Measurements from ENCODE around the gene PIK3R1. TPM values are rescaled to one million over a fixed set of nuclear protein-coding genes. Genes with fewer than 3 reads are reported as not detected.

Gene PIK3R1
- total and polyA plus RNA-seq, 4 donors: 22.6 to 123 (median 47.3) TPM

DNA sequence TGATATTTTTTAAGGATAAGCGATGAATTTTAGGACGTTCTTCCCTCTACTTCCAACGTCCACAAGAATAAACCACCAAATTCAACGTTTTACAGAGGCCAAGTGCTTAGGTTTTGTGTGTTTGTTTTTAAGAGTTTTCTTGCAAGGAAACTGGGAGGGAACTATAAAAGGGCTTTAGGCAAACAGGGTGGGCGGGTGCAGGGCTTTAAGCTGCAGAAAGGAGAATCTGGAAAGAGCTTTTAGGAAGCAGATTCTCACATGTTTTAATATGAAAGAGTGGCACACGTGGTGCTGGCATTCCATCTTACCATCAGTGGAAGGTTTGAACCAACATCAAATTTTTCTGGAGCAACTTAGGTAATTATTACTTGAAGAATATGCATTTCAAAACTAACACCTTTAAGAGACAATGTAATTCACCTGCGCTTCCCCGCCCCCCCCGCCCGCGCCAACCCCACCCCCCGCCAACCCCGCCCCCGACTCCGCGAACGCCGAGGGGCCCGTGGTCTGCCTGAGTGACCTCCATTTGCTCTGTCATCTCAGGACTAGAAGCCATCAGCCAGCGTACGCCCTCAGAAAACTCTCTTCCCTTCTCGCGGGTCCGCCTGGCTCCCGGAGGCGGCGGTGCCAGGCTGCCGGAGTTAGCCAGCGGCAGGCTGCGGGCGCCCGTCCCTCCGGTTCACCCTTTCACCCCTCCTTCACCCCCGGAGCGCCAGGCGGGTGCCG is 911 bp upstream of the PIK3R1 start:
- TF ChIP-seq RXRA (IDR thresholded peaks at IDR 0.05) (no peak), SP1 (IDR thresholded peaks at IDR 0.05) (no peak), YY1 (IDR thresholded peaks at IDR 0.05) (no peak), JUND (IDR thresholded peaks at IDR 0.05) (no peak), NR2F2 (IDR thresholded peaks at IDR 0.05) (no peak)
- TF ChIP-seq, protein P1, sequence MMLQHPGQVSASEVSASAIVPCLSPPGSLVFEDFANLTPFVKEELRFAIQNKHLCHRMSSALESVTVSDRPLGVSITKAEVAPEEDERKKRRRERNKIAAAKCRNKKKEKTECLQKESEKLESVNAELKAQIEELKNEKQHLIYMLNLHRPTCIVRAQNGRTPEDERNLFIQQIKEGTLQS (IDR thresholded peaks at IDR 0.05): no peak
- H3K27ac ChIP-seq (ENCODE audit: low read depth in 1 of 2, low read length in 2 of 2): peak overlapping the region; percentile 94 to 99
- H3K36me3 ChIP-seq (ENCODE audit: control insufficient read depth in 4 of 4, insufficient read depth in 3 of 4, low read depth in 1 of 4, low read length in 3 of 4): no peaks in the 10 kb centered on the region
- peak overlapping the region; percentile 38 to 99 for H3K9ac ChIP-seq (ENCODE audit: low read depth in 1 of 2, low read length in 2 of 2)
- 2% methylated on average over 37 of the region's 37 CpGs for WGBS
- peaks cover 0 to 3% (median 0%) of the 10 kb centered on the region in 4 donors for H3K9me3 ChIP-seq (ENCODE audit: control insufficient read depth in 4 of 4, low read length in 3 of 4)
- no peaks in the 10 kb centered on the region for H3K27me3 ChIP-seq (ENCODE audit: control insufficient read depth in 4 of 4, insufficient read depth in 4 of 4, low read length in 3 of 4)
- H3K4me3 ChIP-seq (ENCODE audit: low read depth in 1 of 3, low read length in 3 of 3): peak overlapping the region; percentile 59 to 95 (median 95)
- no peak for DNase-seq (ENCODE audit: low spot score)
- peaks cover 3 to 24% (median 11%) of the 10 kb centered on the region in 4 donors for H3K4me1 ChIP-seq (ENCODE audit: control insufficient read depth in 4 of 4, insufficient read depth in 4 of 4, low read length in 3 of 4)

DNA sequence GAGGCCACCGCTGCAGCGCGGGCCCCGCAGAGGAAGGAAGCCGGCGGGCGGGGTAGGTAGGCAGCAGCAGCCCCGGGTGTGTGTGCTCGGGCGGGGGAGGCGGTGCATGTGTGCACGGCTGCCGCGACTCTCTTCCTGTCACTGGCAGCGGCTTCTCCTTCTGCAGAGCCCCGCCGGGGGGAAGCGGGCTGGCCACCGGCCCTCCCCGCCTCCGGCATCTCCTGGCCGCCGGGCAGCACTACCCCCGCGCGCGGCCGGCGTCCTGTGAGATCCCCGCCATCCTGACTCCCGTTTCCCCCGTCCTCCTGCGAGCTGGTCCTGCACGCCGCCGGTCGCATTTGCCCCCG is 315 bp downstream of the PIK3R1 start:
- peaks cover 3 to 35% (median 16%) of the 10 kb centered on the region in 4 donors for H3K4me1 ChIP-seq (ENCODE audit: control insufficient read depth in 4 of 4, insufficient read depth in 4 of 4, low read length in 3 of 4)
- H3K9me3 ChIP-seq (ENCODE audit: control insufficient read depth in 4 of 4, low read length in 3 of 4): peaks cover 0 to 1% (median under 1%) of the 10 kb centered on the region in 4 donors
- peak overlapping the region; percentile 95 to 97 (median 95) for H3K4me3 ChIP-seq (ENCODE audit: low read depth in 1 of 3, low read length in 3 of 3)
- no peak for DNase-seq (ENCODE audit: low spot score)
- H3K36me3 ChIP-seq (ENCODE audit: control insufficient read depth in 4 of 4, insufficient read depth in 3 of 4, low read depth in 1 of 4, low read length in 3 of 4): no peaks in the 10 kb centered on the region
- TF ChIP-seq, protein P2, sequence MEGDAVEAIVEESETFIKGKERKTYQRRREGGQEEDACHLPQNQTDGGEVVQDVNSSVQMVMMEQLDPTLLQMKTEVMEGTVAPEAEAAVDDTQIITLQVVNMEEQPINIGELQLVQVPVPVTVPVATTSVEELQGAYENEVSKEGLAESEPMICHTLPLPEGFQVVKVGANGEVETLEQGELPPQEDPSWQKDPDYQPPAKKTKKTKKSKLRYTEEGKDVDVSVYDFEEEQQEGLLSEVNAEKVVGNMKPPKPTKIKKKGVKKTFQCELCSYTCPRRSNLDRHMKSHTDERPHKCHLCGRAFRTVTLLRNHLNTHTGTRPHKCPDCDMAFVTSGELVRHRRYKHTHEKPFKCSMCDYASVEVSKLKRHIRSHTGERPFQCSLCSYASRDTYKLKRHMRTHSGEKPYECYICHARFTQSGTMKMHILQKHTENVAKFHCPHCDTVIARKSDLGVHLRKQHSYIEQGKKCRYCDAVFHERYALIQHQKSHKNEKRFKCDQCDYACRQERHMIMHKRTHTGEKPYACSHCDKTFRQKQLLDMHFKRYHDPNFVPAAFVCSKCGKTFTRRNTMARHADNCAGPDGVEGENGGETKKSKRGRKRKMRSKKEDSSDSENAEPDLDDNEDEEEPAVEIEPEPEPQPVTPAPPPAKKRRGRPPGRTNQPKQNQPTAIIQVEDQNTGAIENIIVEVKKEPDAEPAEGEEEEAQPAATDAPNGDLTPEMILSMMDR (IDR thresholded peaks at IDR 0.05; ENCODE audit: low read depth, low read length, missing input control): no peak
- no peak for TF ChIP-seq HNF4G (IDR thresholded peaks at IDR 0.05)
- TF ChIP-seq JUND (IDR thresholded peaks at IDR 0.05): no peak
- TF ChIP-seq NR2F2 (IDR thresholded peaks at IDR 0.05): no peak
- TF ChIP-seq, protein P1 (IDR thresholded peaks at IDR 0.05): no peak
- TF ChIP-seq TAF1 (conservative IDR thresholded peaks at IDR 0.05): no peak
- TF ChIP-seq, protein P3, sequence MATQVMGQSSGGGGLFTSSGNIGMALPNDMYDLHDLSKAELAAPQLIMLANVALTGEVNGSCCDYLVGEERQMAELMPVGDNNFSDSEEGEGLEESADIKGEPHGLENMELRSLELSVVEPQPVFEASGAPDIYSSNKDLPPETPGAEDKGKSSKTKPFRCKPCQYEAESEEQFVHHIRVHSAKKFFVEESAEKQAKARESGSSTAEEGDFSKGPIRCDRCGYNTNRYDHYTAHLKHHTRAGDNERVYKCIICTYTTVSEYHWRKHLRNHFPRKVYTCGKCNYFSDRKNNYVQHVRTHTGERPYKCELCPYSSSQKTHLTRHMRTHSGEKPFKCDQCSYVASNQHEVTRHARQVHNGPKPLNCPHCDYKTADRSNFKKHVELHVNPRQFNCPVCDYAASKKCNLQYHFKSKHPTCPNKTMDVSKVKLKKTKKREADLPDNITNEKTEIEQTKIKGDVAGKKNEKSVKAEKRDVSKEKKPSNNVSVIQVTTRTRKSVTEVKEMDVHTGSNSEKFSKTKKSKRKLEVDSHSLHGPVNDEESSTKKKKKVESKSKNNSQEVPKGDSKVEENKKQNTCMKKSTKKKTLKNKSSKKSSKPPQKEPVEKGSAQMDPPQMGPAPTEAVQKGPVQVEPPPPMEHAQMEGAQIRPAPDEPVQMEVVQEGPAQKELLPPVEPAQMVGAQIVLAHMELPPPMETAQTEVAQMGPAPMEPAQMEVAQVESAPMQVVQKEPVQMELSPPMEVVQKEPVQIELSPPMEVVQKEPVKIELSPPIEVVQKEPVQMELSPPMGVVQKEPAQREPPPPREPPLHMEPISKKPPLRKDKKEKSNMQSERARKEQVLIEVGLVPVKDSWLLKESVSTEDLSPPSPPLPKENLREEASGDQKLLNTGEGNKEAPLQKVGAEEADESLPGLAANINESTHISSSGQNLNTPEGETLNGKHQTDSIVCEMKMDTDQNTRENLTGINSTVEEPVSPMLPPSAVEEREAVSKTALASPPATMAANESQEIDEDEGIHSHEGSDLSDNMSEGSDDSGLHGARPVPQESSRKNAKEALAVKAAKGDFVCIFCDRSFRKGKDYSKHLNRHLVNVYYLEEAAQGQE (IDR thresholded peaks at IDR 0.05): no peak
- no peak for TF ChIP-seq FOXA1 (IDR thresholded peaks at IDR 0.05)
- TF ChIP-seq SP1 (IDR thresholded peaks at IDR 0.05): no peak
- TF ChIP-seq YY1 (IDR thresholded peaks at IDR 0.05): no peak
- TF ChIP-seq RAD21 (IDR thresholded peaks at IDR 0.05): no peak
- no peak for TF ChIP-seq RXRA (IDR thresholded peaks at IDR 0.05)
- TF ChIP-seq, protein P4, sequence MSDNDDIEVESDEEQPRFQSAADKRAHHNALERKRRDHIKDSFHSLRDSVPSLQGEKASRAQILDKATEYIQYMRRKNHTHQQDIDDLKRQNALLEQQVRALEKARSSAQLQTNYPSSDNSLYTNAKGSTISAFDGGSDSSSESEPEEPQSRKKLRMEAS (IDR thresholded peaks at IDR 0.05): no peak
- TF ChIP-seq GABPA (IDR thresholded peaks at IDR 0.05 in 1 of 2, conservative IDR thresholded peaks at IDR 0.05 in 1 of 2): no peak
- WGBS: under 1% methylated on average over 38 of the region's 38 CpGs
- H3K9ac ChIP-seq (ENCODE audit: low read depth in 1 of 2, low read length in 2 of 2): peak overlapping the region; percentile 90 to 98
- H3K27me3 ChIP-seq (ENCODE audit: control insufficient read depth in 4 of 4, insufficient read depth in 4 of 4, low read length in 3 of 4): no peaks in the 10 kb centered on the region
- H3K27ac ChIP-seq (ENCODE audit: low read depth in 1 of 2, low read length in 2 of 2): peak overlapping the region; percentile 94 to 99
